Smooth muscle cell (in vitro differentiated cells): ENCODE measurements around the gene SPATS2L. TPM values are rescaled to one million over a fixed set of nuclear protein-coding genes. Genes with fewer than 3 reads are reported as not detected.

Experiments
- DNase-seq: peaks from one replicate; lab custom pipeline; 2025; ENCODE audit not compliant: unreplicated experiment; lab: John Stamatoyannopoulos, UW
- H2AFZ ChIP-seq: fragments of 200-600 bp; sonication (generic); 2 replicates; pipeline ENCODE4 v1.6.0; 2016; ENCODE audit warnings: antibody characterized with exemption, low read depth, mild to moderate bottlenecking
- H3F3A ChIP-seq: fragments of 200-600 bp; sonication (generic); 2 replicates; pipeline ENCODE4 v1.6.0; 2017; ENCODE audit warnings: antibody characterized with exemption, low read depth
- H3K27ac ChIP-seq: fragments of 200-600 bp; sonication (generic); 2 replicates; pipeline ENCODE4 v1.5.1; 2016; ENCODE audit warnings: low read depth, mild to moderate bottlenecking
- H3K27me3 ChIP-seq: fragments of 200-600 bp; sonication (generic); 2 replicates; pipeline ENCODE4 v1.6.1; 2016; ENCODE audit warnings: low read depth, mild to moderate bottlenecking
- H3K36me3 ChIP-seq: fragments of 200-600 bp; sonication (generic); 2 replicates; pipeline ENCODE4 v1.5.1; 2016; ENCODE audit warnings: low read depth
- H3K4me1 ChIP-seq: fragments of 200-600 bp; sonication (generic); 2 replicates; pipeline ENCODE4 v1.5.1; 2016; ENCODE audit warnings: low read depth
- H3K4me2 ChIP-seq: fragments of 200-600 bp; sonication (generic); 2 replicates; pipeline ENCODE4 v1.6.0; 2016; ENCODE audit warnings: mild to moderate bottlenecking
- H3K4me3 ChIP-seq: fragments of 200-600 bp; sonication (generic); 2 replicates; pipeline ENCODE4 v1.5.1; 2016; ENCODE audit warnings: mild to moderate bottlenecking
- H3K79me2 ChIP-seq: fragments of 200-600 bp; sonication (generic); 2 replicates; pipeline ENCODE4 v1.6.0; 2016; ENCODE audit warnings: low read depth, mild to moderate bottlenecking
- H3K9ac ChIP-seq: fragments of 200-600 bp; sonication (generic); 2 replicates; pipeline ENCODE4 v1.6.0; 2016; ENCODE audit warnings: low read depth
- H3K9me3 ChIP-seq: fragments of 200-600 bp; sonication (generic); replicated peaks from 2 replicates; pipeline ENCODE4 v1.5.1; 2016; ENCODE audit warnings: low read depth
- H4K20me1 ChIP-seq: fragments of 200-600 bp; sonication (generic); 2 replicates; pipeline ENCODE4 v1.6.0; 2016; ENCODE audit warnings: low read depth
- CTCF ChIP-seq: fragments of 200-600 bp; sonication (generic); IDR thresholded peaks from 2 replicates; pipeline ENCODE4 v1.5.1; 2017; ENCODE audit warnings: borderline replicate concordance, mild to moderate bottlenecking, antibody characterized with exemption; ENCODE audit not compliant: insufficient read depth, poor library complexity, severe bottlenecking
- WGBS: methylation state at CpG from one replicate; pipeline ENCODE4 v1.1.7; 2016; ENCODE audit warnings: low lambda C conversion rate; 5-methylcytosine and 5-hydroxymethylcytosine counted together
- polyA plus RNA-seq: library from polyadenylated mRNA; unstranded; fragments of >200 nt; fragmentation: Nextera tagmentation; extraction: Ambion mirVana; gene quantifications from 2 replicates; pipeline ENCODE4 v1.2.1, GENCODE V29; 2016
- total RNA-seq: library from RNA; depleted of rRNA; stranded (reverse); fragments of >200 nt; gene quantifications from 2 replicates; pipeline ENCODE4 v1.2.3, GENCODE V29; 2014

The SPATS2L gene
- total and polyA plus RNA-seq, 2 experiments from 2014 or later: 356 to 432 TPM

GRCh38 chr2:200394045-200394444 is 87.6 kb downstream of the SPATS2L start:
- Histone ChIP-seq H3K27me3 (no peaks in the 10 kb centered on the region), H3K9me3 (no peaks in the 10 kb centered on the region), H3K79me2 (peaks cover 98% of the 10 kb centered on the region), H3K27ac (no peak overlapping the region), H3K36me3 (peaks cover 24% of the 10 kb centered on the region), H2AFZ (no peak overlapping the region), H3K9ac (no peak overlapping the region), H3K4me2 (no peak overlapping the region), H3K4me1 (peaks cover 12% of the 10 kb centered on the region), H3K4me3 (no peak overlapping the region), H3F3A (peaks cover 12% of the 10 kb centered on the region), H4K20me1 (peaks cover 50% of the 10 kb centered on the region)
- TF ChIP-seq CTCF: no peak
- WGBS: 95% methylated on average over 7 of the region's 7 CpGs
- no peak for DNase-seq

DNA sequence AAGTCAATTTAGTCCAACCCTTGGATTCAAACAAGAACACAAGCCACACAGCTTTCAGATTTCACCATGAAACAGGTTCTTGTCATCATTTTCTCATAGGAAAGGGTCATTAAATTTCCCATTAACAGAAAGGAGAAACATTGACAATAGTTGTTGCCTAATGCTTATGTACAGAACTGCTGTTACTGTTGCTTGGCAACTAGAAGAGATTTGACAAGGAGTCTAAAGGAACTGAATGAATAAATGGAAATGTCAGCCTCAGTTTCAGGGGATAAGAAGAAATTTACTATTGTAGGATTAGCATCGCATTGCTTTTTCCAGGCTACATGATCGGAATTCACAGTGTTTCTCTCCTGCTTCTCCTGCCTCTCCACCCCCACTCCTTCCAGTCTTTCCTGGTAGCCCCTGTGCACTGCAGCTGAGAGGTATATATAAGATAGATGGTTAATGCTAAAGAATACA is 90.3 kb downstream of the SPATS2L start:
- Histone ChIP-seq H3K36me3 (peaks cover 4% of the 10 kb centered on the region), H4K20me1 (peaks cover 49% of the 10 kb centered on the region), H3K27me3 (no peaks in the 10 kb centered on the region), H3K9me3 (no peaks in the 10 kb centered on the region), H3K79me2 (peaks cover 98% of the 10 kb centered on the region), H3K9ac (no peak overlapping the region), H3K4me2 (no peak overlapping the region), H2AFZ (no peak overlapping the region), H3K4me1 (peaks cover 12% of the 10 kb centered on the region), H3F3A (peaks cover 13% of the 10 kb centered on the region), H3K27ac (peak overlapping the region; percentile 41), H3K4me3 (no peak overlapping the region)
- TF ChIP-seq CTCF: no peak
- no peak for DNase-seq
- WGBS: 91% methylated on average over 2 of the region's 2 CpGs

GRCh38 chr2:200397785-200398184 is 91.3 kb downstream of the SPATS2L start:
- peaks cover 43% of the 10 kb centered on the region for H4K20me1 ChIP-seq
- H3K4me3 ChIP-seq: no peak overlapping the region
- no peak overlapping the region for H2AFZ ChIP-seq
- peak overlapping the region; percentile 41 for H3K27ac ChIP-seq
- no peaks in the 10 kb centered on the region for H3K27me3 ChIP-seq
- H3K79me2 ChIP-seq: peaks cover 98% of the 10 kb centered on the region
- no peak overlapping the region for H3K9ac ChIP-seq
- TF ChIP-seq CTCF: no peak
- H3K36me3 ChIP-seq: no peaks in the 10 kb centered on the region
- peak overlapping the region; percentile 28 for H3K4me2 ChIP-seq
- peaks cover 11% of the 10 kb centered on the region for H3F3A ChIP-seq
- peaks cover 12% of the 10 kb centered on the region for H3K4me1 ChIP-seq
- WGBS: 87% methylated on average over 4 of the region's 4 CpGs
- no peak for DNase-seq
- no peaks in the 10 kb centered on the region for H3K9me3 ChIP-seq

DNA sequence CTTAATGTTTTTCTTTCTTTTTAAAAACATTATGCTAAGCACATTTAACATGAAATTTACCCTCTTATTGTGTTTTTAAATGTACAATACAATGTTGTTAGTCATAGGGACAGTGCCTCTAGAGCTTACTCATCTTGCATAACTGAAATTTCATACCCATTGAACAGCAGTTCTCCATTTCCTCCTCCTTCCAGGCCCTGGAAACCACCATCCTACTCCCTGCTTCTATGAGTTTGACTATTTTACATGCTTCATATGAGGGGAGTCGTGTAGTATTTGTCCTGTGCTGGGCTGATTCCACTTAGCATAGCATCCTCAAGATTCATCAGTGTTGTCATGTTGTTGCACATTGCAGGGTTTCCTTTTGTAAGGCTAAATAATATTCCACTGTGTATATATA is 92.6 kb downstream of the SPATS2L start:
- H3K4me3 ChIP-seq: no peak overlapping the region
- peaks cover 98% of the 10 kb centered on the region for H3K79me2 ChIP-seq
- no peaks in the 10 kb centered on the region for H3K27me3 ChIP-seq
- no peak for DNase-seq
- H3K27ac ChIP-seq: peak overlapping the region; percentile 41
- no peak overlapping the region for H3K9ac ChIP-seq
- H3F3A ChIP-seq: peaks cover 13% of the 10 kb centered on the region
- H2AFZ ChIP-seq: no peak overlapping the region
- peaks cover 31% of the 10 kb centered on the region for H4K20me1 ChIP-seq
- 54% methylated on average over 1 of the region's 1 CpG for WGBS
- TF ChIP-seq CTCF: no peak
- no peaks in the 10 kb centered on the region for H3K9me3 ChIP-seq
- peaks cover 12% of the 10 kb centered on the region for H3K4me1 ChIP-seq
- H3K4me2 ChIP-seq: no peak overlapping the region
- H3K36me3 ChIP-seq: no peaks in the 10 kb centered on the region
